K562 (cell line): Measurements from ENCODE around the gene ARAP1. TPM values are rescaled to one million over a fixed set of nuclear protein-coding genes. Genes with fewer than 3 reads are reported as not detected.
A peak's percentile ranks its signal among the peaks of the same experiment; 100 is the strongest.

Experiments
- ARID1B ChIP-seq: fragments of 450-650 bp; IDR thresholded peaks from 2 replicates; pipeline ENCODE4 v1.6.1; 2016; ENCODE audit warnings: antibody characterized with exemption, mild to moderate bottlenecking, inconsistent platforms
- CBFB ChIP-seq: sonication (generic); formaldehyde crosslinking; IDR thresholded peaks from 2 replicates; pipeline ENCODE4 v1.4.0; 2020; ENCODE audit warnings: mild to moderate bottlenecking, missing genetic modification reagents
- FOS ChIP-seq: IDR thresholded peaks from 3 replicates; pipeline ENCODE4 v1.6.1; 2011; ENCODE audit not compliant: insufficient read length; ENCODE audit errors: extremely low read depth
- GTF2A2 ChIP-seq: IDR thresholded peaks from 2 replicates; pipeline ENCODE4 v1.6.1; 2016; ENCODE audit warnings: mild to moderate bottlenecking, missing genetic modification characterization, missing compliant biosample characterization
- HDAC8 ChIP-seq: fragments of 450-650 bp; IDR thresholded peaks from 2 replicates; pipeline ENCODE4 v1.6.1; 2016; ENCODE audit warnings: mild to moderate bottlenecking, missing genetic modification characterization, moderate library complexity, missing compliant biosample characterization
- IRF9 ChIP-seq: fragments of 450-650 bp; IDR thresholded peaks from 2 replicates; pipeline ENCODE4 v1.6.1; 2016; ENCODE audit warnings: missing biosample characterization, missing genetic modification characterization
- PKNOX1 ChIP-seq: fragments of 450-650 bp; IDR thresholded peaks from 2 replicates; pipeline ENCODE4 v1.6.1; 2016
- PML ChIP-seq: IDR thresholded peaks from 2 replicates; pipeline ENCODE4 v1.6.1; 2012; ENCODE audit warnings: low read length, inconsistent platforms
- RBM25 ChIP-seq: fragments of 200-400 bp; formaldehyde crosslinking; IDR thresholded peaks from 2 replicates; pipeline ENCODE4 v1.6.1; 2018; ENCODE audit warnings: low read length, low read depth, moderate library complexity; ENCODE audit not compliant: severe bottlenecking
- RNF2 ChIP-seq: sonication (generic); IDR thresholded peaks from 2 replicates; pipeline ENCODE4 v1.6.1; 2016
- SP2 ChIP-seq: IDR thresholded peaks from 2 replicates; pipeline ENCODE4 v1.6.1; 2011; ENCODE audit warnings: mild to moderate bottlenecking, low read depth, low read length, moderate library complexity; ENCODE audit not compliant: poor library complexity, severe bottlenecking; ENCODE audit errors: extremely low read depth
- WHSC1 ChIP-seq: IDR thresholded peaks from one replicate; pipeline ENCODE4 v1.6.1; 2012; ENCODE audit warnings: low read length, control low read depth, inconsistent platforms
- YBX1 ChIP-seq: fragments of 450-650 bp; IDR thresholded peaks from 2 replicates; pipeline ENCODE4 v1.7.1; 2016; ENCODE audit warnings: mild to moderate bottlenecking
- ZNF592 ChIP-seq: fragments of 450-650 bp; IDR thresholded peaks from 2 replicates; pipeline ENCODE4 v1.6.1; 2017; ENCODE audit warnings: antibody characterized with exemption, mild to moderate bottlenecking
- polyA plus RNA-seq, 8 experiments: library from polyadenylated mRNA; depleted of rRNA in 4 of 8; stranded (reverse) in 5 of 8; unstranded in 3 of 8; fragments of >200 nt; fragmentation: Nextera tagmentation in 2 of 8; fragmentation: Illumina TruSeq in 1 of 8; extraction: Ambion mirVana in 2 of 8; extraction: Trizol in 1 of 8; gene quantifications; 2 replicates each; pipeline versions ENCODE4 v1.2.1 to v1.2.3, GENCODE V29; 2011 to 2014; ENCODE audit warnings: inconsistent platforms in 1 of 8, missing spikeins in 1 of 8
- total RNA-seq, 7 experiments: library from RNA; depleted of rRNA in 6 of 7; stranded (reverse); fragments of >200 nt in 6 of 7; fragmentation: Illumina TruSeq in 2 of 7; extraction: Trizol in 2 of 7; gene quantifications; 2 replicates each; pipeline versions ENCODE4 v1.2.1 to v1.2.3, GENCODE V29; 2011 to 2021; ENCODE audit warnings: low replicate concordance in 1 of 7
- TF ChIP-seq, protein P1 (sequence below): sonication (generic); formaldehyde crosslinking; IDR thresholded peaks from 2 replicates; pipeline ENCODE4 v1.8.1; 2023; ENCODE audit warnings: mild to moderate bottlenecking, missing genetic modification reagents

The ARAP1 gene
- total and polyA plus RNA-seq, 9 of the 15 experiments (the other 6 are each of a cell fraction or from before 2014, with no cell fraction given) = 0.23 to 67.0 (median 24.6) TPM

GRCh38 chr11:72758690-72759389 lies 6.6 kb upstream of the ARAP1 start (continued):
- TF ChIP-seq SP2 (no peak), ZNF592 (peak; percentile 81), PKNOX1 (peak; percentile 90), IRF9 (no peak), RBM25 (no peak), YBX1 (no peak), HDAC8 (tag) (0 out of 2 replicates have a peak, but pooled peaks have one; percentile 26), FOS (no peak), ARID1B (peak; percentile 35), GTF2A2 (tag) (no peak), WHSC1 (peak; percentile 20), CBFB (0 out of 2 replicates have a peak, but pooled peaks have one; percentile 60), RNF2 (peak; percentile 42; the same call in 1 of the 2 replicates), PML (no peak)
- TF ChIP-seq, protein P1, sequence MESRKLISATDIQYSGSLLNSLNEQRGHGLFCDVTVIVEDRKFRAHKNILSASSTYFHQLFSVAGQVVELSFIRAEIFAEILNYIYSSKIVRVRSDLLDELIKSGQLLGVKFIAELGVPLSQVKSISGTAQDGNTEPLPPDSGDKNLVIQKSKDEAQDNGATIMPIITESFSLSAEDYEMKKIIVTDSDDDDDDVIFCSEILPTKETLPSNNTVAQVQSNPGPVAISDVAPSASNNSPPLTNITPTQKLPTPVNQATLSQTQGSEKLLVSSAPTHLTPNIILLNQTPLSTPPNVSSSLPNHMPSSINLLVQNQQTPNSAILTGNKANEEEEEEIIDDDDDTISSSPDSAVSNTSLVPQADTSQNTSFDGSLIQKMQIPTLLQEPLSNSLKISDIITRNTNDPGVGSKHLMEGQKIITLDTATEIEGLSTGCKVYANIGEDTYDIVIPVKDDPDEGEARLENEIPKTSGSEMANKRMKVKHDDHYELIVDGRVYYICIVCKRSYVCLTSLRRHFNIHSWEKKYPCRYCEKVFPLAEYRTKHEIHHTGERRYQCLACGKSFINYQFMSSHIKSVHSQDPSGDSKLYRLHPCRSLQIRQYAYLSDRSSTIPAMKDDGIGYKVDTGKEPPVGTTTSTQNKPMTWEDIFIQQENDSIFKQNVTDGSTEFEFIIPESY (CRISPR knock-in tag) = peak; percentile 9; the same call in 1 of the 2 replicates
